ENCODE results near the gene KRTAP16-1.
"Not testable (repeated sequence)": the region's sequence is repeated elsewhere in the genome, so short reads cannot be mapped to it uniquely, and the experiment has no call there.

The KRTAP16-1 gene, protein sequence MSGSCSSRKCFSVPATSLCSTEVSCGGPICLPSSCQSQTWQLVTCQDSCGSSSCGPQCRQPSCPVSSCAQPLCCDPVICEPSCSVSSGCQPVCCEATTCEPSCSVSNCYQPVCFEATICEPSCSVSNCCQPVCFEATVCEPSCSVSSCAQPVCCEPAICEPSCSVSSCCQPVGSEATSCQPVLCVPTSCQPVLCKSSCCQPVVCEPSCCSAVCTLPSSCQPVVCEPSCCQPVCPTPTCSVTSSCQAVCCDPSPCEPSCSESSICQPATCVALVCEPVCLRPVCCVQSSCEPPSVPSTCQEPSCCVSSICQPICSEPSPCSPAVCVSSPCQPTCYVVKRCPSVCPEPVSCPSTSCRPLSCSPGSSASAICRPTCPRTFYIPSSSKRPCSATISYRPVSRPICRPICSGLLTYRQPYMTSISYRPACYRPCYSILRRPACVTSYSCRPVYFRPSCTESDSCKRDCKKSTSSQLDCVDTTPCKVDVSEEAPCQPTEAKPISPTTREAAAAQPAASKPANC

DNA sequence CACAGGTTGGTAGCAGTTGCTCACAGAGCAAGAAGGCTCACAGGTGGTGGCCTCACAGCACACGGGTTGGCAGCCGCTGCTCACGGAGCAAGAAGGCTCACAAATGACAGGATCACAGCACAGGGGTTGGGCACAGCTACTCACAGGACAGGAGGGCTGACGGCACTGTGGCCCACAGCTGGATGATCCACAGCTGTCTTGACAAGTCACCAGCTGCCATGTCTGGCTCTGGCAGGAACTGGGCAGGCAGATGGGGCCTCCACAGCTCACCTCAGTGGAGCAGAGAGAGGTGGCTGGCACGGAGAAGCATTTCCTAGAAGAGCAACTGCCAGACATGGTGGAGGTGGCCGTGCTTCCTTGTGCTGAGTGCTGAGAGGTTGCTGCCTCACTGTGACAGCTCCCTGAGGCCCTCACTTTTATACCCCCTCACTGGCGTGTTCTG is at the start of gene KRTAP16-1:
KRTAP16-1 (minus strand) TSS at position 392 of the 442 bp plus-strand sequence; CDS start at position 336, 56 bp downstream.
- H3K4me3 ChIP-seq (ENCODE audit: low read depth, low read length), result no peak within 1 kb of the TSS
- TF ChIP-seq, protein P1, sequence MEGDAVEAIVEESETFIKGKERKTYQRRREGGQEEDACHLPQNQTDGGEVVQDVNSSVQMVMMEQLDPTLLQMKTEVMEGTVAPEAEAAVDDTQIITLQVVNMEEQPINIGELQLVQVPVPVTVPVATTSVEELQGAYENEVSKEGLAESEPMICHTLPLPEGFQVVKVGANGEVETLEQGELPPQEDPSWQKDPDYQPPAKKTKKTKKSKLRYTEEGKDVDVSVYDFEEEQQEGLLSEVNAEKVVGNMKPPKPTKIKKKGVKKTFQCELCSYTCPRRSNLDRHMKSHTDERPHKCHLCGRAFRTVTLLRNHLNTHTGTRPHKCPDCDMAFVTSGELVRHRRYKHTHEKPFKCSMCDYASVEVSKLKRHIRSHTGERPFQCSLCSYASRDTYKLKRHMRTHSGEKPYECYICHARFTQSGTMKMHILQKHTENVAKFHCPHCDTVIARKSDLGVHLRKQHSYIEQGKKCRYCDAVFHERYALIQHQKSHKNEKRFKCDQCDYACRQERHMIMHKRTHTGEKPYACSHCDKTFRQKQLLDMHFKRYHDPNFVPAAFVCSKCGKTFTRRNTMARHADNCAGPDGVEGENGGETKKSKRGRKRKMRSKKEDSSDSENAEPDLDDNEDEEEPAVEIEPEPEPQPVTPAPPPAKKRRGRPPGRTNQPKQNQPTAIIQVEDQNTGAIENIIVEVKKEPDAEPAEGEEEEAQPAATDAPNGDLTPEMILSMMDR (IDR thresholded peaks at IDR 0.05; ENCODE audit: low read depth, low read length, missing control alignments), result no peak
- in situ Hi-C loops (cut with HindIII; ENCODE audit: low sequenced_read_pairs), result no loop called here
- no peak for DNase-seq (ENCODE audit: low read depth)

DNA sequence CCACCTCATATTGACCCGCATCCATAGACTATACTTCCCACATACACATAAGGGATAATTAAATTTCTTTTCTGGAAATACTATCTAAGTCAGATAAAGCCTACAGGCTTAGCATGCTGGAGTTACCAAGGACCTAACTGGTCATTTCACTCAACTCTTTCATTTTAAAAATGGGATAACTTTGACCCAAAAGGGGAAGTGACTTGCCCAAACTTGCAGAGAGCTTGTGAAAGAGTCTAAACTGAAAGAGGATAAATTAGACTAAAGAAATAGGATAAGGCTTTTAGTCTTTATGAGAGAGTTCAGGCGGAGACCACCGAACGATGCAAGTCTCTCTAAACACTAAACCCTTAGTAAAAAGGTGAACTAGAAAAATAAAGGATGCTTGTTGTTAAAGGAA is 45.4 kb upstream of the KRTAP16-1 start:
- in situ Hi-C loops (cut with HindIII; ENCODE audit: low sequenced_read_pairs), result no loop called here
- no peak overlapping the region for H3K4me3 ChIP-seq (ENCODE audit: low read depth, low read length)
- TF ChIP-seq, protein P1 (IDR thresholded peaks at IDR 0.05; ENCODE audit: low read depth, low read length, missing control alignments), result no peak
- DNase-seq (ENCODE audit: low read depth), result no peak

DNA sequence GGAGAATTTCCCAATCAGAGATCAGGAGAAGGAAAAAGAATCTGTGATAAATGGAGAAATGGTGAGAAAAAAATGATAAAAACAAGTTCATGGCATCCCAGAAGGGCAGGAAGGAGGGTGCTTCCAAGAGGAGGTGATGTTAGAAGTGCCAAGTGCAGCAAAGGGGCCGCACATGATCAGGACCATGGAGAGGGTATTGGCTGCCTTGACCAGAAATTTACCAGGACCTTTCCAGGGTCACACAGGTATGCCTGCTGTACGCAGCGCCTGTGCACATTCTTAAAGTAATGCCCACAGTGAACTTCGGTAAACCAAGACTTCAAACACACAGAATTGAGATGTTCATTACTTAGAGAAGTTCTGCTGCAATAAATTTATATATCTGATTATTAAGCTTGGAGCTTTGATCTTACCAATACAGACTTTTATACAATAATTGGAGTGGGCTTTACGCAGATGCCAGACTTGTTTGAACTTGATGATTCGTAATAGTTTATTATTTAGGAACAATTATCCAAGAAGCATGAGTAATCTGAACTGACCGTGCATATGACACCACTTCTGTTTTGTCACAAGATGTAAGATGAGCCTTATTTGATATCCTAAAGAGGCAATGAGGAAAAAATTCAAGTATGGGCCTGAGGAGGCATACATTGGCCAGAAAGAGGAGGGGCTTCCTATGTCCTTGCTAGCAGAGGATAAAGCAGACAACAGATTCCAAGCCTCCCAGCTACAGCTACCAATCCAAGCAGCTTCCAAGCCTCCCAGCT is 43.7 kb upstream of the KRTAP16-1 start:
- no peak overlapping the region for H3K4me3 ChIP-seq (ENCODE audit: low read depth, low read length)
- TF ChIP-seq, protein P1 (IDR thresholded peaks at IDR 0.05; ENCODE audit: low read depth, low read length, missing control alignments), result no peak
- in situ Hi-C loops (cut with HindIII; ENCODE audit: low sequenced_read_pairs), result no loop called here
- DNase-seq (ENCODE audit: low read depth), result no peak

DNA sequence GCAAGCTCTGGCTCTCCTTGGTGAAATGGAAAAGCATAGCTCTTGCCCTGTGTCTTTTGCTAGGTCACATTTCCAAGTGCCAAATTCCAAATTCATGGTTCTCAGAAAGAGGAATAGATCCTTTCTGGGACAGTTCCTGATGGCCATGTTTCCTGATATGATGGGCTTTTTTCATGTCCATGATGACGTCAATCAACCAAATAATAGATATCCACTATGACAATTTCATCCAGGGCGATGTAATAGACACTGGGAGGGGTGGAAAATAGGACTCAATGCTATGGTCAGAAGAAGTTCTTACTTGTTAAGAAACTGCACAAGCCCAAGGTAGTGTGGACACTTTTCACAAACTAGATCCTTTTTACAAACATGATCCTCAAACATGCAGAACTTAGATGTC is 42.1 kb upstream of the KRTAP16-1 start:
- no peak for DNase-seq (ENCODE audit: low read depth)
- in situ Hi-C loops (cut with HindIII; ENCODE audit: low sequenced_read_pairs), result no loop called here
- H3K4me3 ChIP-seq (ENCODE audit: low read depth, low read length), result no peak overlapping the region
- TF ChIP-seq, protein P1 (IDR thresholded peaks at IDR 0.05; ENCODE audit: low read depth, low read length, missing control alignments), result no peak

DNA sequence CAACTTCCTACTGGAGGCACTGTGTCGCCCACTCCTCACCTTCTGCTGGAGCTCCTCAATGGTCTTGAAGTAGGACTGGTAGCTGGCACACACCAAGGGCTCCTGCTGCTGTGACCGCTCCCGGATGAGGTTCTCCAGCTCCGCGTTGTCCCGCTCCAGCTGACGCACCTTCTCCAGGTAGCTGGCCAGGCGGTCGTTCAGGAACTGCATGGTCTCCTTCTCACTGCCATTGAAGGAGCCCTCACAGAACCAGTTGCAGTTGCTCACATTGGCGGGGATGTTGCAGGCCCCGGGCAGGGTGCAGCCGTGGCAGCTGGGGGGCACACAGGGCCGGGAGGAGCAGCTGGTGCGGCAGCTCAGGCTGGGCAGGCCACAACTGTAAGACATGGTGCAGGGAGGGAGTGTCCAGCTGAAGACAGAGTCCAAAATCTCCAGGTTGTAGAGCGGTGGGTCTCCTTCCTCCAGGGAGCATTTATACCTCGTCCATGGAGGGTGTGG is 41.3 kb upstream of the KRTAP16-1 start, which contains the start of gene KRT33A:
KRT33A (minus strand) TSS at position 448 of the 498 bp plus-strand sequence; CDS start at position 387, 61 bp downstream.
- DNase-seq (ENCODE audit: low read depth); in situ Hi-C loops (cut with HindIII; ENCODE audit: low sequenced_read_pairs); H3K4me3 ChIP-seq (ENCODE audit: low read depth, low read length): not testable (repeated sequence)

DNA sequence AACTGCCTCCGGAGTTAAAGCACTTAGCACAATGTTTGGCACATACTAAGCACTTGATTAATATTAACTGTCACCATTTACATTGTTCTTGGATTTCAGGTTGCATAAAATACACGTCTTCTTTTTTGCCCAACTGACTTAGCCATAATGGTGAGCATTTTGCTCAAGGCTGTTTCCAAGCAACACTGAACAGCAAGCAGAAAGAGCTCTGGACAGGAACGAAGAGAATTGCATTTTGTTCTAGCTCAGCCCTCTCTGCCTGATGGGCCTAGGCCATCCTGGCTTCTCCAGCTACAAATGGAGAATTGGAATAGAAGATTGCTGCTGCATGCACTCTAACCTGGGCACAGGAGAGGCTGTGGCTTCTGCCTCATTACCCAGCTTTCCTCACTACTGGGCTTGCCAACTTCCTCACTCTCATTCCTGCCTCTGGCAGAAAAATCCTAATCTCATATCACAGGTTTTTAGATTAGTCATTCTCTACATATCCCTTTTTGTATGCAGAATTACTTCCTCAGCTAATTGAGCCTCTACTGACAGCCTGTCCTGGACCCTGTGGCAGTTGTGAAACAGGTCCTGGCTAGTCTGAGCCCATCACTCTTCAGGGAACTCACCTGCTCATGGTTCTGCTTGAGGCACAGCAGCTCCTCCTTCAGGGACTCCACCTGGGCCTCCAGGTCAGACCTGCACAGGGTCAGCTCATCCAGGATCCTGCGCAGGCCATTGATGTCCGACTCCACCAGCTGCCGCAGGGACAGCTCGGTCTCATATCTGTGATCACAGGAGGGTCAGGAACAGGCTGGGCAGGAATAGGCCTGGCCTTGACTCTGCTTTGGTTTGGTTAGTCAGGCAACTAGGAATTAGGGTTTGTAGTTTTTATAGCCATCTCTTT is 39.0 kb upstream of the KRTAP16-1 start:
- in situ Hi-C loops (cut with HindIII; ENCODE audit: low sequenced_read_pairs), result loop anchor here (10.0 kb wide), 1 partner anchor 207 kb away; no protein-coding TSS in a partner anchor
- no peak for DNase-seq (ENCODE audit: low read depth)
- H3K4me3 ChIP-seq (ENCODE audit: low read depth, low read length), result no peak overlapping the region
- TF ChIP-seq, protein P1 (IDR thresholded peaks at IDR 0.05; ENCODE audit: low read depth, low read length, missing control alignments), result no peak

DNA sequence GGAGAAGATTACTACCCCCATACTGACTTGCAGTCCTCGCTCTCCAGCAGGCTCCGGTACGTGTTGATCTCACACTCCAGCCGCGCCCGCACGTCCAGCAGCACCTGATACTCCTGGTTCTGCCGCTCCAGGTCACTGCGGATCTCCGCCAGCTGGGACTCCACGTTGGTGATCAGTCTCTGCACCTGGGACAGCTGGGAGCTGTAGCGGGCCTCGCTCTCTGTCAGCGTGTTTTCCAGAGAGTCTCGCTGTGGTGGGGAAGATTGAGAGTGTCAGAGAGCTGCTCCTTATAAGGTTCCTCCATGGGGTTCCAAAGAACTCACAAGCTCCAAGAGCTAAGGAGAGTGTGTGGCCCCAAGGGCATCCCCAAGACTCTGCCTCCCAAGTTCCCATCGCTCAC is 37.3 kb upstream of the KRTAP16-1 start:
- not testable (repeated sequence) for DNase-seq (ENCODE audit: low read depth); H3K4me3 ChIP-seq (ENCODE audit: low read depth, low read length)
- in situ Hi-C loops (cut with HindIII; ENCODE audit: low sequenced_read_pairs), result loop anchor here (10.0 kb wide), 1 partner anchor 208 kb away; no protein-coding TSS in a partner anchor
